ENCODE data around the gene C1orf50. TPM values are rescaled to one million over a fixed set of nuclear protein-coding genes. Genes with fewer than 3 reads are reported as not detected.

C1orf50 gene
- total RNA-seq, 2 experiments from 2014 or later: 6.9 to 7.2 TPM

GRCh38 chr1:42765269-42765668 lies 1.8 kb upstream of the C1orf50 start:
- peaks cover 14% of the 10 kb centered on the region for H3K36me3 Mint-ChIP-seq
- peaks cover 25% of the 10 kb centered on the region for H3K4me1 Mint-ChIP-seq
- no peak overlapping the region for H3K4me3 Mint-ChIP-seq
- H3K27ac Mint-ChIP-seq: no peak overlapping the region
- no peak for DNase-seq
- no peaks in the 10 kb centered on the region for H3K9me3 Mint-ChIP-seq
- no peaks in the 10 kb centered on the region for H3K27me3 Mint-ChIP-seq

DNA sequence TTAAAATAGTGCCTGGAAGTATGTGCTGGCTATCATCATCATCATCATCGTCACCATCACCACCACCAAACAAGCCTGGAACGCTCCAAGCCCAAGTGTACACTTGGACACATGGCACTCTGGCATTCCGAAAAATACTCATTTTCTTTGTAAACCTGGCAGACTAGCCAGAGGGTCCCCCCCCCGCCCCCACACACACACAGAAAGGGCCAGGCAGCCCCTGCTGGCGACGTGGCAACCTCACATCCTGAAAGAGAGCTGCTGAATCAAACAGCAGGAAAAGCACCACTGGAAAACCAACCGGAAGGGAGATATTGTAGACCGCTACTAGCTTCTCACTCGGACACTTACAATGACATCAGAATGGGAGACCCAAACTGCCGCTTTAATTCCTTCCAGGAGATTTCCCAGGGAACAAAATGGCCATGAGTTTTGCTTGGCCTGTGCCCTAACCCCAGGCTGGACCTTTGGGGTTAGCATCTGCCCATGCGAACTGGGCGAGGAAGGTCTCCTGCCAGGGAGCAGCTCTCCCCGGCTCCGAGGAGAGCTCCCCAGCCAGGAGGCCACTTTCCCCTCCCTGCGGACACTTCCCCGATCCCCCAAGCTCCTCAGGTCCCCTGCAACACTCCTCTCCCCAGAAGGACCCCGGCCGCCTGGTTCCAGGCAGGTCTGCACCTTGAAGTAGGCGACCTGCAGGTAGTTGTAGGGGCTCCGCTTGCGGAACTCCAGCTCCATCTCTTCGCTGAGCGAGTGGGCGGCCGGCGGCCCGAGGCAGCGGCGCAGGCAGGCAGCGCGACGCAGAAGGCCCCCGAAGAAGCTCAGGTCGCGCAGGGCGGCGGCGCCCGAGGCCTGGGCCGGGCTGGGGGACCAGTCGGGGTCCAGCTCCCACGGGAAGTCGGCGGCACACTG lies 963 bp upstream of the C1orf50 start:
- no peaks in the 10 kb centered on the region for H3K9me3 Mint-ChIP-seq
- peak; percentile 72 for DNase-seq
- H3K4me1 Mint-ChIP-seq: peaks cover 32% of the 10 kb centered on the region
- H3K27me3 Mint-ChIP-seq: no peaks in the 10 kb centered on the region
- no peak overlapping the region for H3K27ac Mint-ChIP-seq
- no peak overlapping the region for H3K4me3 Mint-ChIP-seq
- H3K36me3 Mint-ChIP-seq: peaks cover 20% of the 10 kb centered on the region

DNA sequence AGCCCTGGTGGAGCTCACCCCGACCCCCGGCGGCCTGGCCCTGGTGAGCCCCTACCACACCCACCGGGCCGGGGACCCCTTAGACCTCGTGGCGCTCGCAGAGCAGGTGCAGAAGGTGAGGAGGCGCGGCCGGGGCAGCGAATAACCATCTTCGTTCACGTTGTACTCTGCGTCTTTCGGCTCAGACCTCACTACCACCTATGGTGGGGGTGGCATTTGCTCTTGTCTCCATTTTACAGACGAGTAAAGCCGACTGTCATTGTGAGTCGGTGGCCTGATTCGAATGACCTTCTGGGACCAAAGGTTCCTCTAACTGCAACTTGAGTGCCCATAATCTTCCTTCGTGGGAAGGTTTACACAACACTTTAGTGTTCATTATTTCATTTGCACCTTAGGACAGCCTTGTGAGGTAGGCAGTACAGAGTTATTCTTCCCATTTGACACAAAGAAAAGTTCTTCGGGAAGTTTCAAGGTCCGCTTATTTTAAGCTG lies 506 bp downstream of the C1orf50 start:
- Mint-ChIP-seq H3K27ac (peak overlapping the region; percentile 93), H3K9me3 (no peaks in the 10 kb centered on the region)

GRCh38 chr1:42768172-42768571 lies 1.1 kb downstream of the C1orf50 start:
- no peaks in the 10 kb centered on the region for H3K9me3 Mint-ChIP-seq
- DNase-seq: no peak
- H3K27ac Mint-ChIP-seq: no peak overlapping the region
- H3K36me3 Mint-ChIP-seq: peaks cover 22% of the 10 kb centered on the region
- peaks cover 36% of the 10 kb centered on the region for H3K4me1 Mint-ChIP-seq
- H3K27me3 Mint-ChIP-seq: no peaks in the 10 kb centered on the region
- H3K4me3 Mint-ChIP-seq: no peak overlapping the region

More for the DNA sequence above, 506 bp downstream of the C1orf50 start:
- Mint-ChIP-seq H3K4me3 (no peak overlapping the region), H3K27me3 (no peaks in the 10 kb centered on the region), H3K36me3 (peaks cover 22% of the 10 kb centered on the region), H3K4me1 (peaks cover 33% of the 10 kb centered on the region)
- no peak for DNase-seq

GRCh38 chr1:42769811-42770210 lies 2.8 kb downstream of the C1orf50 start:
- no peaks in the 10 kb centered on the region for H3K27me3 Mint-ChIP-seq
- no peak overlapping the region for H3K27ac Mint-ChIP-seq
- H3K9me3 Mint-ChIP-seq: no peaks in the 10 kb centered on the region
- H3K4me3 Mint-ChIP-seq: peak overlapping the region; percentile 25
- DNase-seq: no peak
- peaks cover 22% of the 10 kb centered on the region for H3K36me3 Mint-ChIP-seq
- peaks cover 39% of the 10 kb centered on the region for H3K4me1 Mint-ChIP-seq

DNA sequence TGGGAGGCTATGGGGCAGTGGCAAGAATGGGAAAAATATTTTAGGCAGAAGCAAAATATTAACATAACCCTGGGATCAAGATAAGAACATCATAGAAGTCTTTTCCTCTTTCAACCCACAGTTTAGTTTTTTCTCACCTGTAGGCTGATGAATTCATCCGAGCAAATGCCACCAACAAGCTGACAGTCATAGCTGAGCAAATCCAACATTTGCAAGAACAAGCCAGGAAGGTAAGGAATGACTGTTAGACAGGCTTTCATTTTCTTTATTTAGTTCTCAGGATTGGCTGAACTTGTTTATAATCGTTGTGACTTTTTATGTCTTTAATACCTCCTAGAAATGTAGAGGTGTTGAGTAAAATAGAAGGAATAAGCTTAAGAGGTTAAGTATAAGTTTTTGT lies 6.4 kb downstream of the C1orf50 start:
- H3K4me3 Mint-ChIP-seq: no peak overlapping the region
- H3K27me3 Mint-ChIP-seq: no peaks in the 10 kb centered on the region
- no peaks in the 10 kb centered on the region for H3K9me3 Mint-ChIP-seq
- H3K27ac Mint-ChIP-seq: no peak overlapping the region
- no peak for DNase-seq
- peaks cover 30% of the 10 kb centered on the region for H3K36me3 Mint-ChIP-seq
- peaks cover 43% of the 10 kb centered on the region for H3K4me1 Mint-ChIP-seq

GRCh38 chr1:42774928-42775526 lies 8.0 kb downstream of the C1orf50 start:
- DNase-seq: no peak

GRCh38 chr1:42776502-42776901 lies 9.5 kb downstream of the C1orf50 start:
- Mint-ChIP-seq H3K4me1 (peaks cover 28% of the 10 kb centered on the region), H3K27ac (no peak overlapping the region), H3K4me3 (no peak overlapping the region), H3K9me3 (no peaks in the 10 kb centered on the region), H3K36me3 (peaks cover 11% of the 10 kb centered on the region), H3K27me3 (no peaks in the 10 kb centered on the region)
- no peak for DNase-seq

More at GRCh38 chr1:42774928-42775526, 8.0 kb downstream of the C1orf50 start:
- H3K27ac Mint-ChIP-seq: no peak overlapping the region
- no peaks in the 10 kb centered on the region for H3K9me3 Mint-ChIP-seq
- peaks cover 17% of the 10 kb centered on the region for H3K36me3 Mint-ChIP-seq
- H3K4me1 Mint-ChIP-seq: peaks cover 36% of the 10 kb centered on the region
- H3K27me3 Mint-ChIP-seq: no peaks in the 10 kb centered on the region
- no peak overlapping the region for H3K4me3 Mint-ChIP-seq

DNA sequence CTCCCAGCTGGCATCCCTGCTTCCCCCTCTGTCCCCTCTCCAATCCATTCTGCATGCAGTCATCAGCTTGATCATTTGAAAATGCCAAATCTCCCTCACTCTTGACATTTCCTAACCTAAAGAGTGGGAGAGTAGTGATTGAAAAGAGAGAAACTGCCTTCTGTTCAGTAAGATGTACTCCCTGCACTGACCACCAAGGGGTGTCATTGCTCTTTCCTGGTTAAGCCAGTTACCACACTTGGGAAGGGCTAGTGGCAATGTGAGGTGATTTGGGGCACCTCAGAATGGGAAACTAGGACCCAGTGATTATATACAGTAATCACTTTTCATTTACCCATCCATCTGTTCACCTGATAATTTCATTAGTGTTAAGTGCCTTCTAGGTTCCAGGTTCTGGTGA lies 10.8 kb downstream of the C1orf50 start:
- peaks cover 13% of the 10 kb centered on the region for H3K36me3 Mint-ChIP-seq
- H3K27me3 Mint-ChIP-seq: no peaks in the 10 kb centered on the region
- H3K4me3 Mint-ChIP-seq: no peak overlapping the region
- H3K27ac Mint-ChIP-seq: no peak overlapping the region
- no peaks in the 10 kb centered on the region for H3K9me3 Mint-ChIP-seq
- peaks cover 23% of the 10 kb centered on the region for H3K4me1 Mint-ChIP-seq
- peak; percentile 25 for DNase-seq

DNA sequence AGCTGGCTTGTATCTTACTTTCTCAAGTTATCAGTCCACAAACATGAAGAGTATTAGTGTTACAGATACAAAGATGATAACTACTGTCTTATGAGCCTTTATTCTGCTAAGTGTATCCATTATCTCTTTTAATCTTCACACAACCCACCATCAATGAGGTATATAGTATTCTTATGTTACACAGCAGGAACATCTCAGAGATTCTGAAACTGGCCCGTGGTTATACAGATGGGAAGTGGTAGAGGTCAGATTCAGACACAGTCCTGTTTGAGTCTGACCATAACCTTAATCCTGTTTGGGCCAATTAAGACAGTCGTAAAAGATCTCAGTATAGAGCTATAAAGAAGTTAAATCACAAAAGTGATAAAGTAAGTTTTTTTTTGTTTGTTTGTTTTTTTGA lies 12.7 kb downstream of the C1orf50 start:
- no peak overlapping the region for H3K4me3 Mint-ChIP-seq
- no peaks in the 10 kb centered on the region for H3K27me3 Mint-ChIP-seq
- H3K27ac Mint-ChIP-seq: no peak overlapping the region
- DNase-seq: no peak
- peaks cover 19% of the 10 kb centered on the region for H3K4me1 Mint-ChIP-seq
- no peaks in the 10 kb centered on the region for H3K9me3 Mint-ChIP-seq
- H3K36me3 Mint-ChIP-seq: peaks cover 25% of the 10 kb centered on the region

DNA sequence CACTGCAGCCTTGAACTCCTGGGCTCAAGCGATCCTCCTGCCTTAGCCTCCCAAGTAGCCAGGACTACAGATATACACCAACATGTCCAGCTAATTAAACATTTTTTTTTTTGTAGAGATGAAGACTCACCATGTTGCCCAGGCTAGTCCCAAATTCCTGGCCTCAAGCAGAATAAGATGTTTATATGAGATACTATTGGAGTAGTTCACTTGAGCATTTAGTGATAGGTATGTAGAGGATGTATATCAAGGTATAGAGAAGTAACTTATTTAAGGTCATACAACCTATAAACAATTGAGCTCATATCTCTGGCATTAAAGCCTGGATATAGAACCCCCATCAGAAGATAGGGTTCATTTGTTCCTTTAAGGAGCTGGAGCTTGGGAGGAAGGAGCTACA lies 13.1 kb downstream of the C1orf50 start:
- Mint-ChIP-seq H3K4me1 (peaks cover 17% of the 10 kb centered on the region), H3K9me3 (no peaks in the 10 kb centered on the region), H3K27me3 (no peaks in the 10 kb centered on the region), H3K36me3 (peaks cover 26% of the 10 kb centered on the region), H3K4me3 (no peak overlapping the region), H3K27ac (no peak overlapping the region)
- no peak for DNase-seq

DNA sequence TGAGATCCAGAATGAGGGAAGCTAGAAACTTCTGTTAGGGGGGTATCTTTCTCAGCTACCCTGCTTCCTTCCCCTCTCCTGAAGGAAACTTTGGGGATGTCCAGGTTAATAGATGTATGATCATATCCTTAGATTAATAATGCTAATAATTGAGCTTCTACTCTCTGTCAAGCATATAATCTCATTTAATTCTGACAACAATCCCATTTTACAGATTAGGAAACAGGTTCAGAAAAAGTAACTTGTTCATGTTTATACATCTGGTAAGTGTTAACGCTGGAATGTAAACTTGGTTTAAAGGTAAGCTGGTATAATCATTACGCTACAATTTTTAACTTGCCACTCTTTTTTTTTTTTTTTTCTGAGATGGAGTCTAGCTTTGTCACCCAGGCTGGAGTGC lies 16.0 kb downstream of the C1orf50 start:
- H3K4me3 Mint-ChIP-seq: no peak overlapping the region
- H3K9me3 Mint-ChIP-seq: no peaks in the 10 kb centered on the region

GRCh38 chr1:42784547-42784945 lies 17.5 kb downstream of the C1orf50 start:
- peaks cover 18% of the 10 kb centered on the region for H3K36me3 Mint-ChIP-seq
- peaks cover 17% of the 10 kb centered on the region for H3K4me1 Mint-ChIP-seq
- H3K27ac Mint-ChIP-seq: no peak overlapping the region
- DNase-seq: no peak
- H3K4me3 Mint-ChIP-seq: no peak overlapping the region
- H3K27me3 Mint-ChIP-seq: no peaks in the 10 kb centered on the region
- H3K9me3 Mint-ChIP-seq: no peaks in the 10 kb centered on the region

More for the DNA sequence above, 16.0 kb downstream of the C1orf50 start:
- Mint-ChIP-seq H3K27me3 (no peaks in the 10 kb centered on the region), H3K27ac (no peak overlapping the region), H3K36me3 (peaks cover 18% of the 10 kb centered on the region), H3K4me1 (peaks cover 19% of the 10 kb centered on the region)
- DNase-seq: no peak

GRCh38 chr1:42784946-42785693 lies 18.1 kb downstream of the C1orf50 start, which contains the start of gene TMEM269:
TSS of gene TMEM269 (plus strand) at chr1:42784991. CDS start at chr1:42789894, 4,903 bp downstream.
- H3K27me3 Mint-ChIP-seq: no peaks in the 10 kb centered on the region
- no peaks in the 10 kb centered on the region for H3K9me3 Mint-ChIP-seq
- H3K27ac Mint-ChIP-seq: peak within 1 kb of the TSS; percentile 2
- peaks cover 18% of the 10 kb centered on the region for H3K36me3 Mint-ChIP-seq
- DNase-seq: peak; percentile 43
- H3K4me3 Mint-ChIP-seq: peak within 1 kb of the TSS; percentile 39
- peaks cover 13% of the 10 kb centered on the region for H3K4me1 Mint-ChIP-seq

DNA sequence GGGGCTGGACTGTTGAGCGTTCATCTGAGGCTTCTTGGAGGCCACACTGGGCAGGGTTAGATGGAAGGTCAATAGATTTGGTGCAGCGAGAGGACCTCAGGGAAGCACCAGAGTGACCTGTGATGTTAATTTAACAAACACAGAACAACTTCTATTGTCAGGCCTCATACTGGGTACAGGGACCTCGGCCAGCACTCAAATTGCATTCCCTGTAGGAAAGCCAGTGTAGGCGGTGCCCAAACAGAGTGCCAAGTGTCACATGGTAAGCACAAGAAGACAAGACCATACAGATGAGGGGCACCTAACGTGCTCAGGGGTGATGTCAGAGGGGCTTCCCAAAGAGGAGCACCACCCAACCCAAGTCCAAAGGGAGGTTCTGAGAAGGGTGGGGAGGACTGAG lies 19.0 kb downstream of the C1orf50 start:
- peaks cover 18% of the 10 kb centered on the region for H3K36me3 Mint-ChIP-seq
- no peak overlapping the region for H3K27ac Mint-ChIP-seq
- H3K4me1 Mint-ChIP-seq: peaks cover 13% of the 10 kb centered on the region
- H3K4me3 Mint-ChIP-seq: peak overlapping the region; percentile 39
- no peaks in the 10 kb centered on the region for H3K27me3 Mint-ChIP-seq
- no peaks in the 10 kb centered on the region for H3K9me3 Mint-ChIP-seq
- no peak for DNase-seq
